SK-N-SH treated with all-trans-retinoic acid at 6 μM for 48 hours (cell line): ENCODE data around the gene MAP2.

ENCODE experiments used
- ARNTL ChIP-seq: fragments of 450-650 bp; formaldehyde crosslinking; IDR thresholded peaks from 2 replicates; pipeline ENCODE4 v1.5.0; 2020; ENCODE audit warnings: low read depth, mild to moderate bottlenecking, moderate library complexity, borderline replicate concordance
- BACH2 ChIP-seq: fragments of 250-450 bp; sonication (Bioruptor Pico); IDR thresholded peaks from 2 replicates; pipeline ENCODE4 v1.9.0; 2021; ENCODE audit warnings: mild to moderate bottlenecking, borderline replicate concordance
- ESRRG ChIP-seq: fragments of 250-450 bp; sonication (Bioruptor Pico); IDR thresholded peaks from 2 replicates; pipeline ENCODE4 v1.6.1; 2021; ENCODE audit warnings: mild to moderate bottlenecking
- OSR1 ChIP-seq: fragments of 250-450 bp; sonication (Bioruptor Pico); IDR thresholded peaks from 2 replicates; pipeline ENCODE4 v1.8.0; 2022; ENCODE audit warnings: moderate library complexity, mild to moderate bottlenecking, inconsistent platforms
- PATZ1 ChIP-seq: fragments of 250-450 bp; sonication (Bioruptor Pico); IDR thresholded peaks from 2 replicates; pipeline ENCODE4 v1.8.0; 2020; ENCODE audit warnings: mild to moderate bottlenecking, moderate library complexity, borderline replicate concordance
- POU6F1 ChIP-seq: fragments of 250-450 bp; sonication (Bioruptor Pico); IDR thresholded peaks from 2 replicates; pipeline ENCODE4 v1.8.0; 2021; ENCODE audit warnings: low read depth, mild to moderate bottlenecking, moderate library complexity, borderline replicate concordance
- RARB ChIP-seq: fragments of 250-450 bp; sonication (Bioruptor Pico); IDR thresholded peaks from 2 replicates; pipeline ENCODE4 v1.8.0; 2021; ENCODE audit warnings: mild to moderate bottlenecking, moderate library complexity
- SNAI2 ChIP-seq: fragments of 250-450 bp; sonication (Bioruptor Pico); IDR thresholded peaks from 2 replicates; pipeline ENCODE4 v1.5.0; 2020; ENCODE audit warnings: mild to moderate bottlenecking, moderate library complexity
- ZFP3 ChIP-seq: fragments of 250-450 bp; sonication (Bioruptor Pico); IDR thresholded peaks from 2 replicates; pipeline ENCODE4 v1.5.0; 2020; ENCODE audit warnings: mild to moderate bottlenecking, moderate library complexity
- ZFP30 ChIP-seq: fragments of 450-650 bp; formaldehyde crosslinking; IDR thresholded peaks from 2 replicates; pipeline ENCODE4 v1.5.0; 2022; ENCODE audit warnings: mild to moderate bottlenecking, moderate library complexity
- ZNF565 ChIP-seq: fragments of 450-650 bp; formaldehyde crosslinking; conservative IDR thresholded peaks from 2 replicates; pipeline ENCODE4 v1.5.0; 2020; ENCODE audit warnings: low read depth, mild to moderate bottlenecking, moderate library complexity

DNA sequence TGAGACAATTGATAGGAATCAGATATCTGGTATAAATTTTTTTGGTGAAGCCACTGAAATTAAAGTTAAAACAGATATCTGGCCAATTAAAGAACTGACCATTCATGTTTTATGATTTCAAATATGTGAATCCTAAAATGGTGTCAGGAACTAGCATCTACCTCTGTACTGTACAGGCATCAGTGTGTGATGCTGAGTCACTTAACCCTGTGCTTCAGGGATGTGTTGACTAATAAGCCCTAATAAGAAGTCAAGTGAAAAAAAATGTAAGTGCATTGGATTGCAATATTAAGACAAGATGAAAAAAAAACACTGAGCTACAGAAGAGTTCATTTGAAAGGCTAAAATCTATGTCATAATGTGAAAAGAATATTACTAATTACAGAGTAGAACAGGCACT is 338.7 kb downstream of the MAP2 start:
- TF ChIP-seq ZFP30: no peak
- no peak for TF ChIP-seq ZNF565 (CRISPR knock-in tag)
- no peak for TF ChIP-seq SNAI2 (CRISPR knock-in tag)
- no peak for TF ChIP-seq PATZ1 (CRISPR knock-in tag)
- no peak for TF ChIP-seq POU6F1 (CRISPR knock-in tag)
- TF ChIP-seq ARNTL (CRISPR knock-in tag): no peak
- no peak for TF ChIP-seq OSR1 (CRISPR knock-in tag)
- no peak for TF ChIP-seq RARB
- no peak for TF ChIP-seq ESRRG (CRISPR knock-in tag)
- no peak for TF ChIP-seq ZFP3 (CRISPR knock-in tag)
- no peak for TF ChIP-seq BACH2 (CRISPR knock-in tag)
